Measurements from ENCODE around the gene USP25. TPM values are rescaled to one million over a fixed set of nuclear protein-coding genes. Genes with fewer than 3 reads are reported as not detected.

USP25 gene
- total RNA-seq, 1 experiment from 2014 or later = 33.6 TPM

DNA sequence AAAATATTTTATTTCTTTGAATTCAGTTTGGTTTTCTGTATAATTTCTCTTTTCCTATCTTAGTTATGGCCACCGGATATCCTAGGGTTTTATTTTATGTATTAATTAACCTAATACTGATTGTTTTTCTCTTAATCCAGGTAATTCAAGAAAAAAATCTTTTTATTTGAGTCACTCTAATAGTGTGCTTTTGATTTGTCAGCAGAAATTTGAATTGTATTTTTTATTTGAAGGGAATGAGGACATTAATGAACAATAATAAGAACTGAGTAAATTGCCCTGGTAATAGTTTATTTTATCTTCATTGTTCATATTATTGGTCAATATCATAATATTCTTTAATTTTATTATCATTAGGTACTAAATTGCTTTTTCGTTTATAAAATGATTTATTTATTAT lies 120.1 kb downstream of the USP25 start:
- no peaks in the 10 kb centered on the region for H3K9me3 ChIP-seq (ENCODE audit: control insufficient read depth in 1 of 2, insufficient read depth in 1 of 2, low read depth in 1 of 2, low read length in 2 of 2)
- TF ChIP-seq, protein P1, sequence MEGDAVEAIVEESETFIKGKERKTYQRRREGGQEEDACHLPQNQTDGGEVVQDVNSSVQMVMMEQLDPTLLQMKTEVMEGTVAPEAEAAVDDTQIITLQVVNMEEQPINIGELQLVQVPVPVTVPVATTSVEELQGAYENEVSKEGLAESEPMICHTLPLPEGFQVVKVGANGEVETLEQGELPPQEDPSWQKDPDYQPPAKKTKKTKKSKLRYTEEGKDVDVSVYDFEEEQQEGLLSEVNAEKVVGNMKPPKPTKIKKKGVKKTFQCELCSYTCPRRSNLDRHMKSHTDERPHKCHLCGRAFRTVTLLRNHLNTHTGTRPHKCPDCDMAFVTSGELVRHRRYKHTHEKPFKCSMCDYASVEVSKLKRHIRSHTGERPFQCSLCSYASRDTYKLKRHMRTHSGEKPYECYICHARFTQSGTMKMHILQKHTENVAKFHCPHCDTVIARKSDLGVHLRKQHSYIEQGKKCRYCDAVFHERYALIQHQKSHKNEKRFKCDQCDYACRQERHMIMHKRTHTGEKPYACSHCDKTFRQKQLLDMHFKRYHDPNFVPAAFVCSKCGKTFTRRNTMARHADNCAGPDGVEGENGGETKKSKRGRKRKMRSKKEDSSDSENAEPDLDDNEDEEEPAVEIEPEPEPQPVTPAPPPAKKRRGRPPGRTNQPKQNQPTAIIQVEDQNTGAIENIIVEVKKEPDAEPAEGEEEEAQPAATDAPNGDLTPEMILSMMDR (IDR thresholded peaks at IDR 0.05 in 2 of 3, conservative IDR thresholded peaks at IDR 0.05 in 1 of 3; ENCODE audit: borderline replicate concordance in 1 of 3, insufficient read depth in 1 of 3, low read depth in 2 of 3, low read length in 2 of 3) = no peak
- TF ChIP-seq FOSL1 (IDR thresholded peaks at IDR 0.05; ENCODE audit: low read depth) (no peak), ZFX (IDR thresholded peaks at IDR 0.05) (no peak), ELF1 (IDR thresholded peaks at IDR 0.05; ENCODE audit: borderline replicate concordance, low read depth) (no peak), EGR1 (IDR thresholded peaks at IDR 0.05; ENCODE audit: low read depth) (no peak), CEBPB (IDR thresholded peaks at IDR 0.05; ENCODE audit: low read depth) (no peak), POLR2A (IDR thresholded peaks at IDR 0.05; ENCODE audit: borderline replicate concordance, extremely low read depth, insufficient read depth, insufficient read length) (no peak), SRF (IDR thresholded peaks at IDR 0.05; ENCODE audit: low read depth) (no peak), JUND (IDR thresholded peaks at IDR 0.05) (no peak), YY1 (IDR thresholded peaks at IDR 0.05; ENCODE audit: extremely low read depth, insufficient replicate concordance, low read depth, low read length) (no peak), SP1 (IDR thresholded peaks at IDR 0.05; ENCODE audit: low read depth) (no peak), ATF3 (IDR thresholded peaks at IDR 0.05) (no peak), CBX3 (IDR thresholded peaks at IDR 0.05; ENCODE audit: low read depth) (no peak), EZH2 (IDR thresholded peaks at IDR 0.05) (no peak)
- TF ChIP-seq, protein P2, sequence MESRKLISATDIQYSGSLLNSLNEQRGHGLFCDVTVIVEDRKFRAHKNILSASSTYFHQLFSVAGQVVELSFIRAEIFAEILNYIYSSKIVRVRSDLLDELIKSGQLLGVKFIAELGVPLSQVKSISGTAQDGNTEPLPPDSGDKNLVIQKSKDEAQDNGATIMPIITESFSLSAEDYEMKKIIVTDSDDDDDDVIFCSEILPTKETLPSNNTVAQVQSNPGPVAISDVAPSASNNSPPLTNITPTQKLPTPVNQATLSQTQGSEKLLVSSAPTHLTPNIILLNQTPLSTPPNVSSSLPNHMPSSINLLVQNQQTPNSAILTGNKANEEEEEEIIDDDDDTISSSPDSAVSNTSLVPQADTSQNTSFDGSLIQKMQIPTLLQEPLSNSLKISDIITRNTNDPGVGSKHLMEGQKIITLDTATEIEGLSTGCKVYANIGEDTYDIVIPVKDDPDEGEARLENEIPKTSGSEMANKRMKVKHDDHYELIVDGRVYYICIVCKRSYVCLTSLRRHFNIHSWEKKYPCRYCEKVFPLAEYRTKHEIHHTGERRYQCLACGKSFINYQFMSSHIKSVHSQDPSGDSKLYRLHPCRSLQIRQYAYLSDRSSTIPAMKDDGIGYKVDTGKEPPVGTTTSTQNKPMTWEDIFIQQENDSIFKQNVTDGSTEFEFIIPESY (IDR thresholded peaks at IDR 0.05; ENCODE audit: extremely low read depth, insufficient replicate concordance, low read length) = no peak
- H3K27me3 ChIP-seq (ENCODE audit: insufficient read depth, low read length) = no peaks in the 10 kb centered on the region
- ChIA-PET POLR2A (no interaction called here), RAD21 (ENCODE audit: low non-redundant PET in 1 of 2, low total read pairs in 2 of 2, uncharacterized antibody in 2 of 2, unreplicated experiment in 2 of 2) (no interaction called here), CTCF (no interaction called here)
- no peak overlapping the region for H3K27ac ChIP-seq (ENCODE audit: low read depth, low read length)
- no peak overlapping the region for H3K4me2 ChIP-seq (ENCODE audit: low read length)
- no peak for ATAC-seq
- DNase-seq (ENCODE audit: low read depth, low spot score) = no peak
- no TSS peak for BruUV-seq (replicated peaks)
- H3K9me2 ChIP-seq (ENCODE audit: insufficient read depth) = no peaks in the 10 kb centered on the region
- H3K9ac ChIP-seq (ENCODE audit: low read length) = no peak overlapping the region
- no peak overlapping the region for H2AFZ ChIP-seq (ENCODE audit: low read depth, low read length, poor library complexity, severe bottlenecking)
- peaks cover 0 to 4% of the 10 kb centered on the region in 2 experiments; a peak in 1 of 4 replicates for H3K36me3 ChIP-seq (ENCODE audit: control insufficient read depth in 1 of 2, insufficient read depth in 2 of 2, low read length in 2 of 2)
- no peak overlapping the region for H3K4me3 ChIP-seq (replicated peaks in 1 of 2; ENCODE audit: low read depth in 1 of 2, low read length in 2 of 2)
- no peaks in the 10 kb centered on the region for H3K4me1 ChIP-seq (ENCODE audit: control insufficient read depth in 1 of 2, insufficient read depth in 2 of 2, low read length in 2 of 2)
- intact Hi-C loops (cut with micrococcal nuclease) = no loop called here
- no peaks in the 10 kb centered on the region for H3K79me2 ChIP-seq (ENCODE audit: insufficient read depth, low read length)
- no peaks in the 10 kb centered on the region for H4K20me1 ChIP-seq (ENCODE audit: insufficient read depth)
